Prostate gland (tissue), 2 donors: ENCODE results near the gene EEA1. TPM values are rescaled to one million over a fixed set of nuclear protein-coding genes. Genes with fewer than 3 reads are reported as not detected.

Experiments
- DNase-seq: peaks from one replicate; pipeline ENCODE4 v3.0.0-alpha.2; 2019; ENCODE audit warnings: low spot score
- H3K27ac ChIP-seq, 2 donors: fragments of 200-600 bp; sonication (generic); 2 replicates each; pipeline ENCODE4 v1.5.1; 2017 to 2019
- H3K27me3 ChIP-seq: fragments of 200-600 bp; sonication (generic); replicated peaks from 2 replicates; pipeline ENCODE4 v1.5.1; 2019; ENCODE audit not compliant: insufficient read depth
- H3K36me3 ChIP-seq, 2 donors: fragments of 200-600 bp; sonication (generic); 1 replicate in 1 of 2; 2 replicates in 1 of 2; pipeline versions ENCODE4 v1.5.1 to v1.8.1; 2017 to 2019
- H3K4me1 ChIP-seq: fragments of 200-600 bp; sonication (generic); replicated peaks from 2 replicates; pipeline ENCODE4 v1.5.1; 2019
- H3K4me3 ChIP-seq, 2 donors: fragments of 200-600 bp; sonication (generic); 2 replicates each; pipeline ENCODE4 v1.5.1; 2017 to 2019
- H3K9me3 ChIP-seq: fragments of 200-600 bp; sonication (generic); 2 replicates; pipeline ENCODE4 v1.5.1; 2017
- CTCF ChIP-seq, 4 experiments: fragments of 200-600 bp in 2 of 4; fragments of 450-650 bp in 2 of 4; sonication (generic) in 2 of 4; IDR thresholded peaks; 1 replicate in 3 of 4; 2 replicates in 1 of 4; pipeline ENCODE4 v1.5.1; 2016 to 2019; ENCODE audit warnings: antibody characterized with exemption in 4 of 4, mild to moderate bottlenecking in 2 of 4, moderate library complexity in 2 of 4
- POLR2A ChIP-seq: fragments of 450-650 bp; IDR thresholded peaks from one replicate; pipeline ENCODE4 v1.6.1; 2016; ENCODE audit warnings: antibody characterized with exemption, mild to moderate bottlenecking
- POLR2AphosphoS5 ChIP-seq: sonication (generic); formaldehyde crosslinking; IDR thresholded peaks from one replicate; pipeline ENCODE4 v1.6.1; 2017; ENCODE audit warnings: antibody characterized with exemption
- WGBS: methylation state at CpG from one replicate; pipeline ENCODE4 v1.1.5; 2018; 5-methylcytosine and 5-hydroxymethylcytosine counted together
- intact Hi-C: fragments of 100-400 bp; cut with DNase I; formaldehyde crosslinking; loops from one replicate; pipeline ENCODE4 v1.14.2; 2022
- total RNA-seq, 2 donors: library from RNA; depleted of rRNA; stranded (reverse); fragments of >200 nt; gene quantifications; one replicate each; pipeline ENCODE4 v1.1.0, GENCODE V29; 2016

Gene EEA1
- total RNA-seq, 2 donors from 2014 or later, result 18.6 to 22.6 TPM

- no peak for DNase-seq
- Histone ChIP-seq H3K36me3 (no peaks in the 10 kb centered on the region), H3K27me3 (no peaks in the 10 kb centered on the region), H3K27ac (no peak overlapping the region), H3K4me1 (no peaks in the 10 kb centered on the region), H3K4me3 (no peak overlapping the region), H3K9me3 (no peaks in the 10 kb centered on the region)
- WGBS, result 90% methylated on average over 5 of the region's 5 CpGs
- TF ChIP-seq POLR2A (no peak), CTCF (IDR thresholded peaks at IDR 0.05) (no peak), POLR2AphosphoS5 (no peak)
- intact Hi-C loops, result no loop called here
Observed at GRCh38 chr12:92764831-92765230, 164.3 kb downstream of the EEA1 start.

GRCh38 chr12:92762773-92763172 is 166.3 kb downstream of the EEA1 start:
- H3K4me3 ChIP-seq, result no peak overlapping the region
- no peaks in the 10 kb centered on the region for H3K27me3 ChIP-seq
- TF ChIP-seq POLR2AphosphoS5 (no peak), POLR2A (no peak), CTCF (IDR thresholded peaks at IDR 0.05) (no peak)
- H3K9me3 ChIP-seq, result no peaks in the 10 kb centered on the region
- no peak overlapping the region for H3K27ac ChIP-seq
- intact Hi-C loops, result no loop called here
- H3K4me1 ChIP-seq, result no peaks in the 10 kb centered on the region
- no peak for DNase-seq
- 93% methylated on average over 5 of the region's 5 CpGs for WGBS
- H3K36me3 ChIP-seq, result no peaks in the 10 kb centered on the region

- Histone ChIP-seq H3K36me3 (no peaks in the 10 kb centered on the region), H3K4me3 (no peak overlapping the region), H3K27ac (no peak overlapping the region), H3K9me3 (no peaks in the 10 kb centered on the region), H3K27me3 (no peaks in the 10 kb centered on the region), H3K4me1 (no peaks in the 10 kb centered on the region)
- intact Hi-C loops, result no loop called here
- TF ChIP-seq POLR2AphosphoS5, result no peak
- TF ChIP-seq POLR2A, result no peak
- no peak for TF ChIP-seq CTCF (IDR thresholded peaks at IDR 0.05)
- no peak for DNase-seq
- 90% methylated on average over 3 of the region's 3 CpGs for WGBS
Observed at GRCh38 chr12:92759634-92760268, 169.3 kb downstream of the EEA1 start.

- intact Hi-C loops, result no loop called here
- H3K27me3 ChIP-seq, result no peaks in the 10 kb centered on the region
- DNase-seq, result no peak
- TF ChIP-seq POLR2AphosphoS5 (no peak), POLR2A (no peak), CTCF (IDR thresholded peaks at IDR 0.05) (no peak)
- H3K4me1 ChIP-seq, result no peaks in the 10 kb centered on the region
- no peak overlapping the region for H3K4me3 ChIP-seq
- H3K27ac ChIP-seq, result no peak overlapping the region
- H3K9me3 ChIP-seq, result no peaks in the 10 kb centered on the region
- WGBS, result 63% methylated on average over 5 of the region's 5 CpGs
- H3K36me3 ChIP-seq, result no peaks in the 10 kb centered on the region
Observed at GRCh38 chr12:92757597-92758121, 171.4 kb downstream of the EEA1 start.
